Tibial nerve (tissue), 3 donors: ENCODE measurements around the gene APAF1.

Experiments
- POLR2A ChIP-seq, 2 donors: fragments of 450-650 bp; IDR thresholded peaks; one replicate each; pipeline ENCODE4 v1.6.1; 2017; ENCODE audit warnings: antibody characterized with exemption in 2 of 2, mild to moderate bottlenecking in 2 of 2, moderate library complexity in 2 of 2
- TF ChIP-seq, protein P1 (sequence below), 5 experiments: fragments of 200-600 bp in 3 of 5; fragments of 450-650 bp in 2 of 5; sonication (generic) in 3 of 5; IDR thresholded peaks; one replicate each; pipeline ENCODE4 v1.5.1; 2016 to 2019; ENCODE audit warnings: antibody characterized with exemption in 5 of 5, mild to moderate bottlenecking in 3 of 5, moderate library complexity in 2 of 5

DNA sequence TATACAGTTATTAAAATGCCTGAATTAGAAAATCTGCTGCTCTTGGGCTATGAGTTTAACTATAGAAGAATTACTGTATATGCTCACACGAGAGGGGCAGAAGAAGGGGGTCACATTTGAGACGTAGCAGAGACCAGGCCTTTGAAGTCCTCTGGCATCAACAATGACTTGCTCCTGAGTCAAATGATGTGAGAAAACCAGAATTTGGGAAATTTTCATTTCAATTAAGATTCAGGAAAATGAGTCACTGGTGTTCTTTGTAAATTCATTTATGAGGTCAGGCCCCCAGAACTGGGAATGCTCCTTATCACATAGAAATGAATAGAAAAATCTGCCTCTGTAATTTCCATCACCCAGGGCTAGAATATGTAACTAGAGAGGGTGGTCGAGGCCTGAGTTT lies 92.9 kb downstream of the APAF1 start:
- TF ChIP-seq, protein P1, sequence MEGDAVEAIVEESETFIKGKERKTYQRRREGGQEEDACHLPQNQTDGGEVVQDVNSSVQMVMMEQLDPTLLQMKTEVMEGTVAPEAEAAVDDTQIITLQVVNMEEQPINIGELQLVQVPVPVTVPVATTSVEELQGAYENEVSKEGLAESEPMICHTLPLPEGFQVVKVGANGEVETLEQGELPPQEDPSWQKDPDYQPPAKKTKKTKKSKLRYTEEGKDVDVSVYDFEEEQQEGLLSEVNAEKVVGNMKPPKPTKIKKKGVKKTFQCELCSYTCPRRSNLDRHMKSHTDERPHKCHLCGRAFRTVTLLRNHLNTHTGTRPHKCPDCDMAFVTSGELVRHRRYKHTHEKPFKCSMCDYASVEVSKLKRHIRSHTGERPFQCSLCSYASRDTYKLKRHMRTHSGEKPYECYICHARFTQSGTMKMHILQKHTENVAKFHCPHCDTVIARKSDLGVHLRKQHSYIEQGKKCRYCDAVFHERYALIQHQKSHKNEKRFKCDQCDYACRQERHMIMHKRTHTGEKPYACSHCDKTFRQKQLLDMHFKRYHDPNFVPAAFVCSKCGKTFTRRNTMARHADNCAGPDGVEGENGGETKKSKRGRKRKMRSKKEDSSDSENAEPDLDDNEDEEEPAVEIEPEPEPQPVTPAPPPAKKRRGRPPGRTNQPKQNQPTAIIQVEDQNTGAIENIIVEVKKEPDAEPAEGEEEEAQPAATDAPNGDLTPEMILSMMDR (IDR thresholded peaks at IDR 0.05) = no peak
- TF ChIP-seq POLR2A (IDR thresholded peaks at IDR 0.05) = no peak
